KOPT-K1 (cell line): ENCODE data around the gene SURF2.

Experiments
- H3K27ac ChIP-seq: fragments of 200-600 bp; sonication (generic); 2 replicates; pipeline ENCODE4 v1.5.1; 2016; ENCODE audit warnings: antibody characterized with exemption, mild to moderate bottlenecking, low read depth, low read length; ENCODE audit not compliant: poor library complexity, severe bottlenecking
- H3K36me3 ChIP-seq: fragments of 200-600 bp; sonication (generic); 2 replicates; pipeline ENCODE4 v1.5.1; 2017; ENCODE audit warnings: antibody characterized with exemption, mild to moderate bottlenecking, low read length, moderate library complexity; ENCODE audit not compliant: insufficient read depth
- H3K9me3 ChIP-seq: fragments of 200-600 bp; sonication (generic); 2 replicates; pipeline ENCODE4 v1.5.1; 2017; ENCODE audit warnings: antibody characterized with exemption, low read length, mild to moderate bottlenecking; ENCODE audit not compliant: insufficient read depth, poor library complexity, severe bottlenecking

The SURF2 gene

DNA sequence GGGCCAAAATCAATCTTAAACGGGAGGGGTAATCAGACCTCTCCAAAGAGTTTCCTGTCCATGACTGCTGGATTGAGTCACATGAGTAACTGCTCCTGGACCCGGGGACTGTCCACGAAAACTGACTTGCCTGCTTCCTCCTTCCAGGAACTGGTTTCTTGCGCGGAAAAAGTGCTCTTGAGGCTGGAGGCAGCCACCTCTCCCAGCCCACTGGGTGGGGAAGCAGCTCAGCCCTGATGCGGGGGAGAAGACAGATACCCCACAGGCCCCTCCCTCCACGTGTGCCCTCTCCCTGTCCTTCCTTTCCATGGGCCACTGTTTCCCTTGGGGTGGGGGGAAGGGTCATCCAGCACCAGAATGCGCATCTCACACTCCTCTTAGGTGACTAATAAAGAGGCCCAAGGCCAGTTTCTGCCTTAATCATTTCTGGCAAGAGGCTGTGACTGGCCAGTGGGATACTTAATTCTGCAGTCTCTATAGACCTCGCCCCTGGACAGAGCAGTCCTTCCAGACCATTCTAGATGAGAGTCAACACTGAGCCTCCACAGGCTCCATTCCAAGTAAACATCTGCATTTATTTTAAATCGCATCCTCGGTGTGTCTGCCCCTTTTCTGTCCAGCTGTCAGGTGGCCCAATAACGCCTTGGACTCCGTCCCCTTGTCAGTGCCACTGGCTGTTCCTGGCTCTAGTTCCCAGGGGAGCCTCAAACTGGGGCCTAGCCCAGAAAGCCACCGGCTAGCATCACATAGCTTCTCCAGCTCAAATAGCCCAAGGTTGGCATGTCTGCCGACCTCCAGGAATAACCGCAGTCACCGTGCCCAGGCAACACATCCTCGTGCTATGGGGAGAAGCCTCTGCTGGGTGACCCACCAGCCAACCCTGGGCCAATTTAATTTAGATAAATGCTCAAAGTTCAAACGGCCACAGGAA, 49.4 kb downstream of the SURF2 start:
- H3K9me3 ChIP-seq = no peaks in the 10 kb centered on the region
- no peak overlapping the region for H3K27ac ChIP-seq
- H3K36me3 ChIP-seq = peaks cover 88% of the 10 kb centered on the region

GRCh38 chr9:133406480-133407307, 50.3 kb downstream of the SURF2 start:
- Histone ChIP-seq H3K9me3 (no peaks in the 10 kb centered on the region), H3K36me3 (peaks cover 91% of the 10 kb centered on the region), H3K27ac (no peak overlapping the region)

DNA sequence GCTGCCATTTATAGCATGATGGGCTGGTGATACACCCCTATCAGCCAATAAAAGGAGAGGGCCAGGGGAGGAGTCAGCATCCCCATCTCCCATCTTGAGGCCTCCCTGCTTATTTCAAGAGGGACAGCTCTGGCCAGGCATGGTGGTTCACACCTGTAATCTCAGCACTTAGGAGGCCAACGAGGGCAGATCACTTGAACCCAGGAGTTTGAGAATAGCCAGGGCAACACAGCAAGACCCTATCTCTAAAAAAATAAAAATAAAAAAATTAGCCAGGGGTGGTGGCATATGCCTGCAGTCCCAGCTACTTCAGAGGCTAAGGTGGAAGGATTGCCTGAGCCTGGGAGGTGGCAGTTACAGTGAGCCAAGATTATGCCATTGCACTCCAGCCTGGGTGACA, 51.7 kb downstream of the SURF2 start:
- Histone ChIP-seq H3K27ac (no peak overlapping the region), H3K36me3 (peaks cover 90% of the 10 kb centered on the region), H3K9me3 (no peaks in the 10 kb centered on the region)
